BLaER1 treated with 17β-estradiol and CSF1 and Interleukin-3, amounts not matched to agents 10 nM and 100 nM (cell line): ENCODE measurements around the gene APOBEC3G.

ENCODE experiments used
- H3K27ac ChIP-seq, 11 experiments: shearing (Covaris generic); formaldehyde crosslinking; 2 replicates each; pipeline ENCODE4 v1.8.1; 2022
- H3K27me3 ChIP-seq, 11 experiments: shearing (Covaris generic); formaldehyde crosslinking; 2 replicates each; pipeline ENCODE4 v1.8.1; 2022
- H3K36me3 ChIP-seq, 11 experiments: shearing (Covaris generic); formaldehyde crosslinking; 2 replicates each; pipeline ENCODE4 v1.8.1; 2022
- H3K4me1 ChIP-seq, 10 experiments: shearing (Covaris generic); formaldehyde crosslinking; 2 replicates each; pipeline ENCODE4 v1.8.1; 2022
- H3K4me2 ChIP-seq, 11 experiments: shearing (Covaris generic); formaldehyde crosslinking; 2 replicates each; pipeline ENCODE4 v1.8.1; 2022
- H3K4me3 ChIP-seq, 10 experiments: shearing (Covaris generic); formaldehyde crosslinking; 2 replicates each; pipeline ENCODE4 v1.8.1; 2022
- H3K9ac ChIP-seq, 11 experiments: shearing (Covaris generic); formaldehyde crosslinking; 2 replicates each; pipeline ENCODE4 v1.8.1; 2022
- H3K9me3 ChIP-seq, 11 experiments: shearing (Covaris generic); formaldehyde crosslinking; replicated peaks in 1 of 11; 2 replicates each; pipeline ENCODE4 v1.8.1; 2022
- H4K20me1 ChIP-seq, 11 experiments: shearing (Covaris generic); formaldehyde crosslinking; 2 replicates each; pipeline ENCODE4 v1.8.1; 2022
- Cebpa-rat ChIP-seq, 11 experiments: shearing (Covaris generic); IDR thresholded peaks; 2 replicates each; pipeline ENCODE4 v1.8.1; 2022

Gene APOBEC3G

GRCh38 chr22:39129081-39129480, 52.0 kb downstream of the APOBEC3G start:
- Histone ChIP-seq H3K4me3 (no peak overlapping the region), H3K4me1 (peaks cover 0 to 37% (median 16%) of the 10 kb centered on the region in 10 experiments; a peak in 17 of 20 replicates), H4K20me1 (no peaks in the 10 kb centered on the region; a peak in 1 of 22 replicates), H3K27me3 (no peaks in the 10 kb centered on the region), H3K36me3 (no peaks in the 10 kb centered on the region), H3K9me3 (no peaks in the 10 kb centered on the region), H3K27ac (no peak overlapping the region), H3K9ac (no peak overlapping the region), H3K4me2 (no peak overlapping the region)
- TF ChIP-seq Cebpa-rat (IDR thresholded peaks at IDR 0.05): no peak

DNA sequence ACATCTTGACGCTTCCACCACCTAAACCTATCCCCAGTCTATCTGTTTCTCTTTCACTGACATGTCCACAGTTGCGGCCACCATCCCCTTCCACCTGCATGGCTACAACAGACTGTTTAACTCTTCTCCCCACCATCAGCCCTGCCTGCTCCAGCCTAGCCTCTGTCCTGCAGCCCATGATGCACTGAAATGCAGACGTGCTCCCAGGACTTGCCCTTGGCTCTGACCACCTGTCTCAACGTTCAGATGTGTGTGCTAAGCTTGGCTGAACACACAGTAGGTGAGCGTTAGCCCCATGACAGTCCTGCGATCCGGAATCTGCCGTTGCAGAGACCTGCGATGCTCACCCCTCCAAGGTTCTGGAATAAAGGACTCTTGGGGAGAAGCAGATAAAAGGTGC, 52.7 kb downstream of the APOBEC3G start:
- Histone ChIP-seq H3K9ac (no peak overlapping the region), H4K20me1 (no peaks in the 10 kb centered on the region; a peak in 1 of 22 replicates), H3K36me3 (no peaks in the 10 kb centered on the region), H3K27ac (no peak overlapping the region), H3K4me3 (no peak overlapping the region), H3K9me3 (no peaks in the 10 kb centered on the region), H3K27me3 (no peaks in the 10 kb centered on the region), H3K4me1 (peaks cover 0 to 37% (median 15%) of the 10 kb centered on the region in 10 experiments; a peak in 17 of 20 replicates), H3K4me2 (peak overlapping the region in 3 of 11 experiments; percentile 91 to 97 (median 96); a peak in 6 of 22 replicates)
- no peak for TF ChIP-seq Cebpa-rat (IDR thresholded peaks at IDR 0.05)

DNA sequence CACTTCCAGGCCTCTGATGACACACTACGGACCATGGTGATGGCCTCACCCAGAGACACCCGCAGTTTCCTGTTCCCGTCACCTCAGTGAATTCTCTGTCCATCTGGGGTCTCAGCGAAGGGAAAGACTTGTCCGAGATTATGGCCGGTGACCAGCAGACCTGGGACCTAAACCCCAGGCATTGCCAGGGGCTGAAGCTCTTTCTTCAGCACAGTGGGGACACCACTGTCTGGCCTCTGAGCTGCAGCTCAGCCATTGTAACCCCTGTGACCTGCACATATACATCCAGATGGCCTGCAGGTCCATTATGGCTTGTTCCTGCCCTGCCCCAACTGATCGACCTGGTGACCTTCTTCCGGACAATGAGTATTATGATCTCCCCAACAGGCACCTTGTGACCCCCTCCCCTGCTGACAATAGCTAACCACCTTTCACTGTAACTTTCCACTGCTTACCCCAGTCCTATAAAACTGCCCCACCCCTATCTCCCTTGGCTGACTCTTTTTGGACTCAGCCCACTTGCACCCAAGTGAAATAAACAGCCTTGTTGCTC, 53.2 kb downstream of the APOBEC3G start:
- Histone ChIP-seq H3K4me1 (peaks cover 0 to 37% (median 15%) of the 10 kb centered on the region in 10 experiments; a peak in 17 of 20 replicates), H3K36me3 (no peaks in the 10 kb centered on the region), H3K27ac (no peak overlapping the region), H4K20me1 (no peaks in the 10 kb centered on the region; a peak in 1 of 22 replicates), H3K27me3 (no peaks in the 10 kb centered on the region), H3K9me3 (no peaks in the 10 kb centered on the region), H3K9ac (peak overlapping the region in 1 of 11 experiments; percentile 45; a peak in 1 of 22 replicates), H3K4me3 (no peak overlapping the region), H3K4me2 (peak overlapping the region in 3 of 11 experiments; percentile 91 to 97 (median 96); a peak in 6 of 22 replicates)
- no peak for TF ChIP-seq Cebpa-rat (IDR thresholded peaks at IDR 0.05)

GRCh38 chr22:39130892-39131855, 54.1 kb downstream of the APOBEC3G start:
- H3K27ac ChIP-seq: peak overlapping the region in 4 of 11 experiments; percentile 16 to 57 (median 41); a peak in 6 of 22 replicates
- H4K20me1 ChIP-seq: peaks cover 0 to 3% (median 0%) of the 10 kb centered on the region in 11 experiments; a peak in 1 of 22 replicates
- no peaks in the 10 kb centered on the region for H3K9me3 ChIP-seq
- no peaks in the 10 kb centered on the region for H3K27me3 ChIP-seq
- no peak overlapping the region for H3K4me3 ChIP-seq
- peaks cover 0 to 37% (median 15%) of the 10 kb centered on the region in 10 experiments; a peak in 17 of 20 replicates for H3K4me1 ChIP-seq
- peak overlapping the region in 8 of 11 experiments; percentile 18 to 97 (median 80); a peak in 13 of 22 replicates for H3K4me2 ChIP-seq
- peak in 3 of 11 experiments; percentile 29 to 63 (median 48); a peak in 4 of 22 replicates for TF ChIP-seq Cebpa-rat (IDR thresholded peaks at IDR 0.05)
- no peaks in the 10 kb centered on the region for H3K36me3 ChIP-seq
- peak overlapping the region in 6 of 11 experiments; percentile 9 to 55 (median 35); a peak in 4 of 22 replicates for H3K9ac ChIP-seq

GRCh38 chr22:39132281-39132680, 55.2 kb downstream of the APOBEC3G start:
- TF ChIP-seq Cebpa-rat (IDR thresholded peaks at IDR 0.05): no peak
- Histone ChIP-seq H3K27me3 (no peaks in the 10 kb centered on the region), H3K27ac (peak overlapping the region in 1 of 11 experiments; percentile 43; a peak in 1 of 22 replicates), H4K20me1 (0 out of 22 replicates have a peak, but pooled peaks cover 0 to 3% (median 0%) of the 10 kb centered on the region in 11 experiments), H3K4me2 (peak overlapping the region in 4 of 11 experiments; percentile 83 to 97 (median 94); a peak in 8 of 22 replicates), H3K4me3 (no peak overlapping the region), H3K4me1 (peaks cover 0 to 37% (median 15%) of the 10 kb centered on the region in 10 experiments; a peak in 17 of 20 replicates), H3K36me3 (no peaks in the 10 kb centered on the region), H3K9me3 (no peaks in the 10 kb centered on the region), H3K9ac (no peak overlapping the region)

- H3K4me2 ChIP-seq: no peak overlapping the region
- no peak overlapping the region for H3K4me3 ChIP-seq
- 0 out of 22 replicates have a peak, but pooled peaks cover 0 to 3% (median 0%) of the 10 kb centered on the region in 11 experiments for H4K20me1 ChIP-seq
- H3K9me3 ChIP-seq: no peaks in the 10 kb centered on the region
- H3K27me3 ChIP-seq: no peaks in the 10 kb centered on the region
- H3K9ac ChIP-seq: no peak overlapping the region
- H3K27ac ChIP-seq: no peak overlapping the region
- H3K4me1 ChIP-seq: peaks cover 6 to 37% (median 17%) of the 10 kb centered on the region in 10 experiments
- no peaks in the 10 kb centered on the region for H3K36me3 ChIP-seq
- no peak for TF ChIP-seq Cebpa-rat (IDR thresholded peaks at IDR 0.05)
Observed at GRCh38 chr22:39132871-39133524, 55.9 kb downstream of the APOBEC3G start.

DNA sequence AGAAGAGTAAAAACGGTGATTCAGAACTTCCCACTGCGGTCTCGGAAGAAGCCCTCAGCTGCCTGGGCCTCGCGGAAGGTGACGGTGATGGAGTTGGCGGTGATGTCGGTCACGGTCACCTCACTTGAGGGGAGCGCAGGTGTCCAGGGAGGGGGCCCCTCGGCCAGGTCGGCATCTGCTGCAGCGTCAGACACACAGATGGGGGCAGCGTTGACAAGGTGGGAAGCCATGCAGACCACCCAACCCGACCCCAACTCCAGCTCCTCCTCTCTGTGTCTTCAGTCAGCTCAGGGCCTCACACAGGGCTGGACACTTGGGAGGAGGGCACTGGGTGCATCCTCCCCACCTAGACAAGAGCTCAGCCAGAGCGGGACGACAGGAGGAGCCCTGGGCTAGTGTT, 56.8 kb downstream of the APOBEC3G start:
- no peaks in the 10 kb centered on the region for H3K27me3 ChIP-seq
- TF ChIP-seq Cebpa-rat (IDR thresholded peaks at IDR 0.05): no peak
- peaks cover 14 to 43% (median 25%) of the 10 kb centered on the region in 10 experiments for H3K4me1 ChIP-seq
- H3K9me3 ChIP-seq: no peaks in the 10 kb centered on the region
- H3K4me3 ChIP-seq: no peak overlapping the region
- H4K20me1 ChIP-seq: peaks cover 0 to 3% (median 0%) of the 10 kb centered on the region in 11 experiments; a peak in 2 of 22 replicates
- H3K4me2 ChIP-seq: no peak overlapping the region
- no peak overlapping the region for H3K9ac ChIP-seq
- no peak overlapping the region for H3K27ac ChIP-seq
- no peaks in the 10 kb centered on the region for H3K36me3 ChIP-seq

DNA sequence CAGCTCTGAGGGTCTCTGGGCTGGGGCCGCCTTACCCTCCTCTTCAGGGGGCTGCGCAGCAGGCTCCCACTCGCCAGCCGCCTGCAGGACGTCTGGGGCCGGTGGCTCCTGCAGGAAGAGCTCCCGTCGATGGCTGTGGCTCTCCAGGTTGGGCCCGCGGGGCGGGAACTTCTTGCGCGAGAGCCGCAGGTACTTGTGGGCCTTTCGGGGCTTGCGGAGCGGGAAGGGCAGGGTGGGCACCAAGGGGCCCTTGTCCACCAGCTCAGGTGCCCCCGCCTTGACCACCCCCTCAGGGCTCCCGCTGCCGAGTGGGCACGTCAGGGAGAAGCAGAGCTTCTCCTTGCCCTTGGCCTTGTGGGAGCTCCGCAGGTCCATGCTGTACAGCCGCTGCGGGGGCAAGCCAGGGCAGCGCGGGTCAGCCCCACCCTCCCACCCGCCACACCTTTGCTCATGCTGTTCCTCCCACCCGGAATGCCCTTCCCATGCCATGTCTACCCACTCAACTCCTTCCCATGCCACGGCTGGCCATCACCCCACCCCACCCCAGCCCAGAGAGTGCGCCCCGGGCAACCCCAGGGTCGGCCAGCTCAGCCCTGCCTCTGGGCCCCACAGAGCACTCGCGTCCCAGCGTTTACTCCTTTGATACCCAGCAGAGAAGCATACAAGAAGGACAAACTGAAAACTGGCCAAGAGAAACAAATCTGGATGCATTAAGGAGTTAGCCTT, 57.5 kb downstream of the APOBEC3G start:
- Histone ChIP-seq H3K9ac (no peak overlapping the region), H3K4me3 (no peak overlapping the region), H3K36me3 (no peaks in the 10 kb centered on the region), H3K27me3 (no peaks in the 10 kb centered on the region), H3K27ac (no peak overlapping the region), H3K9me3 (no peaks in the 10 kb centered on the region), H4K20me1 (peaks cover 0 to 3% (median 0%) of the 10 kb centered on the region in 11 experiments; a peak in 2 of 22 replicates), H3K4me1 (peaks cover 17 to 43% (median 26%) of the 10 kb centered on the region in 10 experiments), H3K4me2 (no peak overlapping the region)
- TF ChIP-seq Cebpa-rat (IDR thresholded peaks at IDR 0.05): no peak
